Skin of body (tissue), 2 donors: ENCODE measurements around the gene MXI1. TPM values are rescaled to one million over a fixed set of nuclear protein-coding genes. Genes with fewer than 3 reads are reported as not detected.

Experiments used
- DNase-seq: peaks from one replicate; lab custom pipeline; 2025; lab: John Stamatoyannopoulos, UW
- total RNA-seq: library from RNA; depleted of rRNA; stranded (reverse); fragments of >200 nt; gene quantifications from one replicate; pipeline ENCODE4 v1.2.3, GENCODE V29; 2014

MXI1 gene
- total RNA-seq, 1 donor from 2014 or later: 44.5 TPM

- no peak for DNase-seq
Observed at GRCh38 chr10:110215286-110216170, 8.1 kb downstream of the MXI1 start.

GRCh38 chr10:110216240-110216639 lies 8.8 kb downstream of the MXI1 start:
- DNase-seq: no peak

- DNase-seq: no peak
Observed at GRCh38 chr10:110216942-110217661, 9.7 kb downstream of the MXI1 start.

GRCh38 chr10:110217662-110218008 lies 10.2 kb downstream of the MXI1 start:
- DNase-seq: no peak

GRCh38 chr10:110218632-110219031 lies 11.2 kb downstream of the MXI1 start:
- DNase-seq: no peak

- DNase-seq: no peak
Observed at GRCh38 chr10:110219884-110220283, 12.5 kb downstream of the MXI1 start.

GRCh38 chr10:110220398-110220797 lies 13.0 kb downstream of the MXI1 start:
- DNase-seq: no peak

- no peak for DNase-seq
Observed at GRCh38 chr10:110221044-110221720, 13.8 kb downstream of the MXI1 start.

- peak; percentile 81 for DNase-seq
Observed at GRCh38 chr10:110221721-110222261, 14.4 kb downstream of the MXI1 start.

GRCh38 chr10:110222641-110223297 lies 15.4 kb downstream of the MXI1 start:
- DNase-seq: no peak

- no peak for DNase-seq
Observed at GRCh38 chr10:110223298-110223925, 16.0 kb downstream of the MXI1 start.

- DNase-seq: no peak
Observed at GRCh38 chr10:110224992-110225391, 17.6 kb downstream of the MXI1 start.

- DNase-seq: no peak
Observed at GRCh38 chr10:110225441-110225755, 18.0 kb downstream of the MXI1 start.

GRCh38 chr10:110225756-110226542 lies 18.5 kb downstream of the MXI1 start:
- DNase-seq: peak; percentile 95

GRCh38 chr10:110226543-110226925 lies 19.1 kb downstream of the MXI1 start:
- DNase-seq: peak; percentile 96

- DNase-seq: peak; percentile 93
Observed at GRCh38 chr10:110226926-110227641, 19.7 kb downstream of the MXI1 start.

- no peak for DNase-seq
Observed at GRCh38 chr10:110228066-110228465, 20.7 kb downstream of the MXI1 start.

- no peak for DNase-seq
Observed at GRCh38 chr10:110229155-110229554, 21.8 kb downstream of the MXI1 start.

- DNase-seq: no peak
Observed at GRCh38 chr10:110233846-110234245, 26.4 kb downstream of the MXI1 start.
